GM21717 (cell line): ENCODE measurements around the gene SAPCD2.
"Not testable (repeated sequence)": the region's sequence is repeated elsewhere in the genome, so short reads cannot be mapped to it uniquely, and the experiment has no call there.

ENCODE experiments used
- ATAC-seq: cut with Tn5 transposase; IDR thresholded peaks from one replicate; pipeline ENCODE4 v1.9.1; 2021; ENCODE audit warnings: mild to moderate bottlenecking, moderate library complexity; ENCODE audit not compliant: unreplicated experiment

The SAPCD2 gene

DNA sequence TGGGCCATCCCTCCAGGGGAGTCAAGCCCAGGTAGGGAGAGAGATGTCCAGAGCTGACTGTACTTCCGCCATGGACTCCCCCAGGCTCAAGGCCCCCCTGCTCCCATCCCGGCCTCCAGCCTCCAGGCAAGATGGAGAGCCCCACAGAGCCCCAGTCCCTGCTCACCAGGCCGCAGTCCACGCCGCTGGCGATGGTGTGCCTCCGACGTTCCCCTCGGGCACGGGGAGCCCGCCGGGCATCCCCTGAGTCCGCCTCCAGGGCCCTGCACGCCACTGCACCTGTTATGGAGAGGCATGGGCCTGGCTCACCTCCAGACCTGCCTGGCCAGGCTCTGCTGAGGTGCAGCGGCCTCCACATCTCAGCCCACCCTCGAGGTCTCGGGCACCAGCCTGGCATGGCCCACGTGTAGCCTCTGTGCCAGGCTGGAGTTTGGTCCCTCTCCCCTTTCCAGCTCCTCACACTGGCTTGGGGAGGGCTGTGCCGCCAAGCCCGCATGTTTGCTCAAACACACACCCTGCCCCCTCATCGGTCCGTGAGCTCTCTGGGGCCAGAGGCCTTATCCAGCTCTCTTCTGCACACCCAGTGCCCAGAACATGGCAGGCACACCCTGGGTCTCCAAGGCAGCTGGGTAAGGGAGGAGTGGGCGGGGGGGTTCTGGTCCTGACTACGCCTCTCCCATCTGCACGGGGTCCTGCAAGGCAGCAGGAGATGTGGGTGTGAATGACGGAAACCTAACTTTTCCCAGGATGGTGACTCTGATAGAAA, 4.1 kb downstream of the SAPCD2 start:
- no peak for ATAC-seq

DNA sequence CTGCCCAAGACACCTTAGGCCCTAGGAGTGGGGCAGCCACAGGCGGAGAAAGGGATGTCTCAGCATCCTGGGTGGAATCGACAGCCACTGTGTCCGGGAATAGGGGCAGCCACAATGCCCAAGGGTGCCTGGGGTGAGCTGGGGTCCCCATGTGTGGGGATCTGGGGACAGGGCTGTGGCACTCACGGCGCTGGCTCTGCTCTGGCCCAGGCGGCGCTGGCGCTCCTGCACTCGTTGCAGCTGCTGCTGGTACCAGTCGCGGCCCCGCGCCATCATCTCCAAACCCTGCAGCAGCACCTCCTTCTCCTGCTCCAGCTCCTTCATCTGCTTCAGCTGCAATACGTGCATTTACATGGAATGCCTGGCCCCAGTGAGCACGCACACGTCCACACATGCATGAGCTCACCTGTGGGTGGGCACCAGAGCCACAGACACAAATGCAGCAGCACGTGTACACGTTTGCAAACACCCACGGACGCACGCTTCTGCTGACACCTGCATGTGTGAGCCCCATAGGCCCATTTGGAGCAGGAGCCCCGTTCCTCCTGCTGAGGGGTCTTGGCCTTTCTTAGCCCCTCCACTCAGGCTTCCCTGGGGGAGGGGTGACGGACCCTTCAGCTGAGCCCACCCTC, 4.9 kb downstream of the SAPCD2 start:
- no peak for ATAC-seq

DNA sequence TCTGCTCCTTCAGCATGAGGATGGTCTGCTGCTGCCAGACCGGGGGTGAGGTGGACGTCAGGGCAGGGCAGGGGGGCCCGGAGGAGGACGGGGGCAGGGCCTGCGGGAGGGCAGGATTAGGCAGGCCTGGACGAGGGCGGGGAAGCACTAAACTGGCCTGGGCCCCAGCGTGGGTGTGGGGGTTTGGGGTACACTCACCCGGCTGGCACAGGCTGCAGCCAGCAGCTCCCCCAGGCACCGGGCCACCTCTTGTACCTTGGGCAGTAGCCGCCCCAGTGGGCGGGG, 5.5 kb downstream of the SAPCD2 start:
- ATAC-seq, result no peak

DNA sequence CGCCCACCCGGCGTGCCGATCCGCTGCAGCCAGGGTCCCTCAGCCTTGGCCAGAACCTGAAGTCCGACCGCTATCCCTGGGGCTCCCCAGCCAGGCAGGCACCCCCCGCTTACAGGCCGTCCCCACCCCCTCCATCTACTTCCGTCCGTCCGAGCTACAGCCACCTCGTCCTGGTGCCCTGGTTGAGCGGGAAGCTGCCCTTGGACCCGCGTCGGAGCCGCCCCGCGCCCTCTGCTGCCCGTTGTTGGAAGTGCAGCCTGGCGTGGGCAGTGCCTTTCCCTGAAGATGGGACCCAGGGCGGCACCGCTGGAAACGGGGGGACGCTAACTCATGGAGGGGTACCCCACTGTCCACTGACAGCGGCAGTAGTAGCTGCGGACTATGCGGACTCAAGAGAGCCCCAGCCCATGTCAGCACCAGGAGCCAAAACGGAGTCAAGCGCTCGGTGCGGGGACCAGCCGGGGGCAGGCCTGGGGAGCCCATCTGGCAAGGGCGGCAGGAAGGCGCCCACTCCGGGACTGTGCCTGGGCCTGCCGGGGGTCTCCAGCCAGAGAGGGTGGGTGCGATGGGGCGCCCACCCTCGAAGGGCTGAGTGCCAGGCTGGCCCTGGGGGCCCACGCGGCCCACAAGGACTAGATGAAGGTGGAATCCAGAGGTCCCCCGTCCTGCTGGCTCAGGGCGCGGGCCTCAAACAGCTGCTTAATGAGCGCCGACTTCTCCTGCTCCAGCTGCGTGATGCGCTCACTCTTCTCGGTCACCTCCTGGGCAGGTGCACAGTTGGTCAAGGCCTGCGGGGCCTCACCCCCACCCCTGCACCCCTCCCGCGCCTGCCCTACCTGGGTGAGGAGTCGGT, 6.1 kb downstream of the SAPCD2 start:
- no peak for ATAC-seq

DNA sequence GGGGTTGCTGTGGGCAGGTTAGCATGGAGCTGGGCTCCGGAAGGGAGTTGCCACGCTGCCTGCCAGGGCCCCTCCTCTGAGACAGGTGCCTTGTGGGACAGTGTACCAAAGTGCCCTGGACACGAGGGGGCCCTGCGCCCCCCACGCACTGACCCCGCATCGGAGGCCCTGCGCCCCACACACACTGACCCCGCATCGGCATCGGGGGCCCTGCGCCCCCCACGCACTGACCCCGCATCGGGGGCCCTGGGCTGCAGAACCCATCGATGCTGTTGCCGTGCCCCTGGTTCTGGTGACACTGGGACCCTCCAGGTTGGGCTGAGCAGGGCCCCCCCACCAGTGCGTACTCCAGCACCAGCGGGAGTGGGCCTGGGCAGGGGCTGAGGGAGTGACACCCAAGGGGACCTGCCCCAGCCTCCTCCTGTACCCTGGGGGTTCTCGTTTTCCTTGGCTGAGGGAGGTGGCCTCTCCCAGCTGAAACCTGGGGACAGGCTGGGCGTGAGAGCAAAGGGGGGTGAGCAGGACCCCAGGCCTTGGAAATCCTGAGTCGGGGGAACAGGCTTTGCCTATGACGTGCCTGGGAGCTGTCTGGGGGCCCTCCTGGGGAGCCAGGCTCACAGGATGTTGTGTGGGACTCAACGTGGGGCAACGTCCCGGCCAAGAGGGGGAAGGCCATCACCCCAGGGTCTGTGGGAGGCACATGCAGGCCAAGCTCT, 6.9 kb downstream of the SAPCD2 start:
- no peak for ATAC-seq

DNA sequence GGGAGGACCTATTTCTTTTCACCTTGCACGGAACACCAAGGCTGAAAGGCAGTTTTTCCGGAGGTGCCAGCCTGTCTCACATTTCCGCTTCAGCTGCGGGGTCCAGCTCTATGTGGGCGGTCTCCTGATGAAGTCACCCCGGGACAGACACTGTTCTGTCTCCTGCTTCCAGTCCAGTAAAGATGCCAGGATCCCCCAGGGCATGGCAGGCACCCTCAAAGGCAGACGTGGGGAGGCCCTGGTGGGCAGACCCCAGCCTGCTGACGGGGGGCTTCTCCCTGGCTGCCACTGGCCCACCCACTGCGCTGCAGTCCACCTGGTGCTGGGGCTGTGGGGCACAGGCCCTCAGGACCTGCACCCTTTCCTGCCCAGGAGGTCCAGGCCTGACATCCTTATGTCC, 7.6 kb downstream of the SAPCD2 start:
- not testable (repeated sequence) for ATAC-seq

DNA sequence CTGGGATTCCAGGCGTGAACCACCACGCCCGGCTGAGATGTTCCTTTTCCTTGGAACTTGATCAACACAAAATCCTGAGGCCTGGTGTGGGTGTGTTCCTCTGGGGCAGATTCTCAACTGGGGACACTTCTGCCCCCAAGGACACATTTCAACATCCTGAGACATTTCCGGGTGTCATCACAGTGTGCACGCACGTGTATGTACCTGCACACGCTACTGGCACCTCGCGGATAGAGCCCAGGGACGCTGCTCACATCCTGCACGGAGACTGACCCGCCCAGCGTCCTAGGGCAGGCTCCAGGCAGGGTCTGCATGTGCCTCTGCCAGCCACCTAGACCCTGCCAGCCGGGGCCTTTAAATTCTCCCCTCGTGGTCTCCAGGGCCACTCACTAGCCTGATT, 8.0 kb downstream of the SAPCD2 start:
- ATAC-seq, result no peak

DNA sequence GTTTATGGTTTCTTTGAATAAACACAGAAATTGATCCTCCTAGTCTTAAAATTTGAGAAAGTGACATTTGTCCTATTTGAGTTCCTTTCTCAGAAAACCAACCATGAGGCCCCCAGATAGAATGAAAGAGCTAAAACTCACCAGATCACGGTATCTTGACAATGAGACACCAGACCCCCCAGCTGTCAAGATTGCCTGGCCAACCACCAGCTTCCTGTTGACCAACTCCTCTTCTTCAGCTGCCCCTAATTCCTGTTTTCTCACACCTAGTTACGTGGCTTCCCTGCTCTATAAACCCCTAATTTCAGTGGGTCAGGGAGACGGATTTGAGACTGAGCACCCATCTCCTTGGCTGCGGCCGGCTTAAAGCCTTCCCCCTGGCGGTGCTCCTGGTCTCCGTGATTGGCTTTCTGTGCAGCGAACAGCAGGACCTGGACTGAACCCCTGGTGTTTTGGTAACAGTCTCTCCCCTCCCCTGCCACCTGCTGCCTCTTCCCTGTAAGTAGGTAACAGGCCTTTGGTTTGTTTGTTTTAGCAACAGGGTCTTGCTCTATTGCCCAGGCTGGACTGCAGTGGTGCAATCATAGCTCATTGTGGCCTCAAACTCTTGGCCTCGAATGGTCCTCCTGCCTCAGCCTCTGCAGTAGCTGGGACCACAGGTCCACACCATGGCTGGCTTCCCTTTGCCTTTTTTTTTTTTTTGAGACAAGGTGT, 11.7 kb downstream of the SAPCD2 start:
- no peak for ATAC-seq

DNA sequence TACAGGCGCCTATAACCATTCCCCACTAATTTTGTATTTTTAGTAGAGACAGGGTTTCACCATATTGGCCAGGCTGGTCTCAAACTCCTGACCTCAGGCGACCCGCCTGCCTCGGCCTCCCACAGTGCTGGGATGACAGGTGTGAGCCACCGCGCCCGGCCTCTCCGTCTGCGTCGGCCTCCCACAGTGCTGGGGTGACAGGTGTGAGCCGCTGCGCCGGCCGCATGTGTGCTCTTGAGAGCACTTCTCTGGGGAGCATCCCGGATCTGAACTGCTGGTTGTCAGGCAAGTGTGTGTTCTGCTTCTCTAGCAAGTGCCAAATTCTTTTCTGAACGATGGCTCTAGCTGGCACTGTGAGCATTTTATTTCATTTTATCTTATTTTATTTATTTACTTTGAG, 12.8 kb downstream of the SAPCD2 start:
- ATAC-seq, result no peak

DNA sequence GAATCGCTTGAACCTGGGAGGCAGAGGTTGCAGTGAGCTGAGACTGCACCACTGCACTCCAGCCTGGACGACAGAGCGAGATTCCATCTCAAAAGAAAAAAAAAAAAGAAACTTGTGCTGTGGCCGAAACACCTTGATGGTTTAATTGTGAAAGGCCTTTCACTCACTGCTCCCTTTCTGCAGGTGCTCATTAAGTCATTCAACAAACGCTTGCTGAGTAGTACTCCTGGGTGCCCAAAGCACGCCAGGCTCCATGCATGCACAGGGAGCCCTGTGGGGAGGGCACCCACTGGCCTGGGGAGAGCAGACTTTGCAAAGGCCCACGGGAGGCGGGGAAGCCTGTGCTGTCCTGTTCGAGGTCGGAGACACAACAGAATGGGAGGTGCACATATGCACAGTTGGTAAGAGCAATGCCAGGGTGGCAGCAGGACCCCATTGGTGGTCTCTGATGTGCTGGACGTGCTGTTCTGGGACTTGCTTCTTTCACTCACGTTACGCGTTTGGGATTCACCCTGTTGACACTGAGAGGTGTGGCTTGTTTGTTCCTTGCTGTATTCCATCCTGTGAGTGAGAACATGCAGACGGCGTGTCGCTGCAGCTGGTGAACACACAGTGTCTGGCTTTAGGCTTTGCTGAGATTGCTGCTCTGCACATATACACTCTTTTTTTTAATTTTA, 13.5 kb downstream of the SAPCD2 start:
- no peak for ATAC-seq

DNA sequence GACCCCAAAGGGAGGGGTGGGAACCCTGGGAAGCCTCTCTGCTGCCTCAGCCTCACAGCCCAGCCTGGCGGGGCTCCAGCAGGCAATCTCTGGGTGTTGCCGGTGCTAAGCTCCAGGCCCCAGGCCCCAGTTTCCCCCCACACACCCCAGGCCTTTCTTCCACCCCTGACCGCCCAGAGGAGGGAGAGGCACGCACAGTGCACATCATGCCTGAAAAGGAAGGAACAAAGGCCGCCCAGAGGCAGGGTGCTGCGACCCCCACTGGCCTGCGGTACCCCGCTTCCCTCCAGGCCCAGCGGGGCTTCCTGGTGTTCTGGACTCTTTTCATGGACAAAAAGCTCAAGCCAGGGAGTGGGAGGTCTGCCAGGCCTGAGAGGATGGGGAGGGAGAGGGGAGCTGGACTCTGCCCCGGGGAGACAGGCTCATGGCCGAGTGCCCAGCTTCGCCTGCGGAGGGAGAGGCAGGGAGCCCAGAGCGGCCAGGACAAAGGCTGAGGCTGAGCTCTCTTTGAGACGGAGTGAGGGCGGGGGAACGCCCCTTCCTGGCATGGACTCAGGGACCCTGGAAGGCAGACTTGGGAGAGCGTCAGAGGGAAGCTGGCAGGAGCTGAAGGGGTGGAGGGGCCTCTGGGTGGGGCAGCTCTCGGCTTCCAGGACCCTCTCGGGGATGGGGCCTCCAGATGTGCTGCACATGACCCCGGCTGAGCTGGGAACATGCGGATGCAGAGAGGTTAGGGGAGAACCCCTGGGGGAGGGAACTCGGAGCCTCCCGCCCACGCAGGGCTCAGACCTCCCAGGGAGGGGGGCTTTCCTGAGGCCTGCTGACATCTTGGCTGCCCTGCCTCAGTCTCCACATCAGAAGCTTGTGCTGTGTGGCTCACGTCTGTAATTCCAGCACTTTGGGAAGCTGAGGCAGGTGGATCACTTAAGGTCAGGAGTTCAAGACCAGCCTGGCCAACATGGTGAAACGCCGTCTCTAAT, 14.7 kb downstream of the SAPCD2 start:
- ATAC-seq, result no peak

DNA sequence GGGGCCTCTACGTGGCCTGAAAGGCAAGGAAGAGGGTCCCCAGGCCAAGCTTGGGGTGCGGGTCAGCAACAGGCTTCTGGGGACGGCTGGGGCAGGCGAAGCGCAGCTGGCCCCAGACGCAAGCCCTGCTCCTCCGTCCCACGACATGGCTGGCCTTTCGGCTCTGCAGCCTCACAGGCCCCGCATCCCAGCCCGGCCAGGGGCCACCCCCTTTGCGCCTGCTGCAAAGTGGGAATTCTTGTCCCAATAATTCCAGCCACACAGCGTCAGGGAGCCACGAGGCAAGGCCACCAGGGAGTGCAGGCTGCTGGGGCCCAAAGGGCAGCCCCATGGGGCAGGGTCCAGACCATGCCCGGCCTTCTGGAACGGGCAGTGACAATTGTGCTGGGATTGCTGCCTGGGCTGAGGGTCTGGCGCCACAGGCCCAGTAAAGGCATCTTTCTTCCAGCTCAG, 15.4 kb downstream of the SAPCD2 start:
- ATAC-seq, result no peak

DNA sequence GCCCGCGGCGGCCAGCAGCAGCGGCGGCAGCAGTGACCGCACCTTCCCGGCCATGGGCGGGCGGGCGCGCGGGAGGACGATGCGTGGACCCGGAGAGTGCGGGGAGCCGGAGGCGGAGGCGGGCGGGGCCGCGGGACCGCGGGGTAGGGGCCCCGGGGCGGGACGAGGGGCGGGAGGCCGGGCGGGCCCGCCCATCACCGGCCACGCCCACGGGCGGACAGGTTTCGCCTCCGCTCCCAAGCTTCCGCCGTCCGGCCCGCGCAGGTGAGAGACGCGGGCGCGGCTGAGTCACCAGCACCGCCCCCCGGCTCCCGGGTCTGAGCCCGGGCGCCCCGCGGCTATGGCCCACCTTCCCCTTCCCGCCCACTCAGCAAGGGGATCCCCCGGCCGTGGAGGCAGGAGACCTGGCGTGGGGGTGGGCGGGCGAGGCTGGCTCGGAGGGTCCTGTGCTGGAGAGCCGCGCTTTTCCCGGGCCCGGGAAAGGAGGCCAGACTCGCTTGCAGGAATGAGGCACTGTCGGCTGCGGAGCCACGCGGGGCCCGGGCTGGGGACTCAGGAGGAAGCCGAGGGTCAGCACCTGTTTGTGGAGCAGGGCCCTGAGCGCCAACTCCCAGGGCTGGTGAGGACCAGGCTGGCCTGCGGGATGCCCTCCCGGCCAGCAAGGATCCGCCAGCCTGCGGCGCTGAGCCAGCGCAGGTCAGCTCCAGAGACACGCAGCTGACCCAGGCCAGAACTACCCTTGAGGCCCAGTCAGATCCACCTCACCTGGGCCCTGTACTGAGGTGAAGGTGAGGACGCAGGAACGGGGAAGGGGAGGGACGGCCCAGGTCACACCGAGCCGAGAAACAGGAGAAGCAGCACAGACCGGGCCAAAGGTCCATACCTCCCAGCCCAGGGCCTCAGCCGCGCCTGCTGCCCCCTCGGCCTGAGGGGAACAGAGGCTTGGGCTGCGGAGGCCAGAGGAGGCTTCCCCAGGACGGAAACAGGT, 16.1 kb downstream of the SAPCD2 start, which contains the start of gene ENTPD2:
Gene ENTPD2, minus strand, starts transcription at position 118 of the 988 bp plus-strand sequence. Its CDS starts 64 bp downstream, at position 54.
- no peak for ATAC-seq

DNA sequence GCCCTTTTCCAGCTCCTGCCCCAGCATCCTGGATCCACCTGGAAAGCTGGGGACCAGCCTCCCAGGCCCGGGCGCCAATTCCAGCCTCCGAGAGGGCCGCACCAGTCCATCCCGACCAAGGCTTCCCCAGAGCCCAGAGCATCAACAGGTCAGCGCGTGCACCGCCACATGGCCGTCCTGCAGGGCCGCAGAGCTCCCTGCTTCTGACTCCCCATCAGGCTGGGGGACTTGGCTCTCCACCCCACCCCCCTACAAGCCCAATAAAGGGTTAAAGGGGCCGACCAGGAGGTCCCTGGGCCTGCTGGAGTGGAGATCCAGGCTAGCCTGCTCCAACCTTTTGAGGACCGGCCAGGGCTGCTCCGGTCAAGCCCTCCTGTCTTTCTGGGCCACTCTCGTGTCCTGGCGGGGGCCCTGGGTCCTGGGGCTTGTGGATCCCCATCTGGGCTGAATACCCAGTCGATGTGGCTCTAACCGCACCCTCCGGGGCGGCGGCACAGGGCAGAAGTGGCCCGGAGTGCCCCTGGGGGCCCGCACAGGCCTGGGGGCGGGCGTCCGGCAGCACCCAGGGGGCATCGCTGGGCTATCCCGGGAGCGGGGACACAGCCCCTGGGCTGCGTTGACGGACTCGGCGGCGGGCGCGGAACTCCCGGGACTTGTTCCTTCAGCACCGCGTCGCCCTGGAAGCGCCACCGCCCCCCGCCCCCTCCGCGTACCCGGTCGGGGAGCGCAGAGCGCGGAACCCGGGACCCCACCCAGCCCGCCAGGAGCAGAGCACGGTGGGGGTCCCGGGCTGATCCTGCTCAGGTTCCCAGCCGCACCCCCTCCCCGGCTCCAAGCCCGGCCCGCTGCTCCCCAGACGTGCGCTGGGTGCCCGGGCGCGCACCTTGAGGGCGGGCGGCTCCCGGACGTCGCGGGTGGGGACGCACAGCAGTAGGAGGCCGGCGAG, 17.1 kb downstream of the SAPCD2 start:
- ATAC-seq, result no peak

DNA sequence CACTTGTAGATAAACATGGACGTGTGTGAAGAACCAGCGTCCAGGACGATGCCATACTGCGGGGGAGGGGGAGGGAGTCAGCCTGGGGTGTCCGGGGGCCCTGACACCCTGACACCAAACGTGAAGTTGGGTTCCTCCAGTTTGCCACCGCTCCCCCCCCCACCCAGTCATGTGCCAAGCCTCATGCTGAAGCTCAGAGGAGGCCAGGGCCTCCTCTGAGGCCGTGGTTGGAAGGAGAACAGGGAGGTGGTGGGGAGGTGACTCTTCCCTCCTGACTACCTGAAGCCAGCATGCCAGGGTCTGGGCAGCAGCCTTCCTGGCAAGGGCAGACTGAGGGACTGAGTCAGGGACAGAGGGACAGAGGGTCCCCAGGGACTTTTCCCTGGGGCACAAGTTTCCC, 18.1 kb downstream of the SAPCD2 start:
- no peak for ATAC-seq

DNA sequence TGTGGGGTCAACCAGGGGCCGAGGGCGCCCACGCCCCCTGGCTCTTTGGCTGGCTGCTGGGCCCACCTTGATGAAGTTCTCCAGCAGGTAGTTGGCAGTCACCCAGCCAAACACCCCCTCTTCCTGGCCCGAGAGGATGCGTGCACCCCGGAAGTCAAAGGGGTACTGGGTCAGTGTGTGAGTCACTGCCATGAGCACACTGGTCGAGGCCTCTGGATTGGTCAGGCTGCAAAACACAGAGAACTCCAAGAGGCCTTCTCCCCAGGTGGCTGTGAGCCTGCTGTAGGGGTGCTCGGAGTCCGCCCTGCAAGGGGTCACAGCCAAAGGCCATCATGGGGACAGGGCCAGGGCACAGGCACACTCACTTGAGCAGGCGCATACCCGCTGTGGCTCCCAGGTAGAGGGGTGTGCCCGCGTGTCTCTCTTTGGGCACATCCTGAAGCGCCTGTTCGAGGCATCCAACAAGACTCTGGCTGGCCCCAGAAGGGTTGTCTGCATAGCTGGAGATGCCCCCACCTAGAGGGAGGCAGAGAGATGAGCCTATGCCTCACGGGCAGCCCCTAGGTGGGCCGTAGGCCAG, 19.1 kb downstream of the SAPCD2 start:
- no peak for ATAC-seq
